HG03066 (cell line): ENCODE results near the gene AFMID.
"Not testable (repeated sequence)": the region's sequence is repeated elsewhere in the genome, so short reads cannot be mapped to it uniquely, and the experiment has no call there.

Experiments
- ATAC-seq: cut with Tn5 transposase; IDR thresholded peaks from one replicate; pipeline ENCODE4 v1.9.1; 2021; ENCODE audit warnings: low read depth; ENCODE audit not compliant: unreplicated experiment

AFMID gene, protein sequence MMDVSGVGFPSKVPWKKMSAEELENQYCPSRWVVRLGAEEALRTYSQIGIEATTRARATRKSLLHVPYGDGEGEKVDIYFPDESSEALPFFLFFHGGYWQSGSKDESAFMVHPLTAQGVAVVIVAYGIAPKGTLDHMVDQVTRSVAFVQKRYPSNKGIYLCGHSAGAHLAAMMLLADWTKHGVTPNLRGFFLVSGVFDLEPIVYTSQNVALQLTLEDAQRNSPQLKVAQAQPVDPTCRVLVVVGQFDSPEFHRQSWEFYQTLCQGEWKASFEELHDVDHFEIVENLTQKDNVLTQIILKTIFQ

DNA sequence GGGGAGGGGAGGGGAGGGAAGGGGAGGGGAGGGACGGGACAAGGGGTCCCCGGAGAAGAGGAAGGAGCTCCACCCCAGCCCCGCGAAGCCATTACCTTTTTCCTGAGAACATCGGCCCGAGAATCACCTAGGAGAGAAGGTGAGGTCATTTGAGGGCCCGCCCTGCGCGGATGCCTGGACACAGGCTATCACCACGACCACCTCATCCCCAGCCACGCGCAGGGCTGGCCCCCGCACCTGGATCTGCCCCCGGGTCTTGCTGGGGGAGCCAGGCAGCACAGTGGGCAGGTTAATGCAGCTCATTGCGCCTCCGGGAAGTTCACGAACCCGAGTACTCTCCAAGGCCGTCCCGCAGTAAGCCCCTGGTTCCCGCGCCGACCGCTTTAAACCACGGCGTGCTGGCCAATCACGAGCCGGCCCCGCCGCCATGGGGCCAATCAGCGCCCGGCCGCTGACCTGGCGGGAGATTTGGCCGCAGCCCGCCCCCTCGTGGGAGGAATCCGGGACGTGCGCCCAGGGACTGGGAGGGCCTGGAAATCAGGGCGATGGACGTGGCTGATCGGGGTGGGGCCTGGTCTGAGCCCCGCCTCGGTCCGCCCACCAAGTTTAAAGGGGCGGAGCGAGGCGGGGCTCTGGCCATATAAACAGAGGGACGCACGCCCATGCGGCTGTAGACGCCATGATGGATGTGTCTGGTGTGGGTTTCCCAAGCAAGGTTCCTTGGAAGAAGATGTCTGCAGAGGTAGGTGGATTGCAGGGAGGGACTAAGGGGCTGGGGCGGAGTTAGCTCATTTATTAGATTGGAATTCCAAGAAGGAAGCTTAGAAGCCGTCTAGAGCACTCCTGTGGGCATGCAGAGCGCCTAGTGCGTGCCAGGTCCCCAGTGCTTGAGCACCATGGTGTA is at the start of gene AFMID, which contains the start of gene TK1:
Gene AFMID (plus strand): TSS at position 671 of the 904 bp plus-strand sequence. CDS start 9 bp downstream, at position 680.
Gene TK1 (minus strand): TSS at position 361 of the 904 bp plus-strand sequence. CDS start 58 bp downstream, at position 303.
- ATAC-seq = peak; percentile 91

- no peak for ATAC-seq
Measured at GRCh38 chr17:78137392-78138203, 49.6 kb upstream of the AFMID start.

DNA sequence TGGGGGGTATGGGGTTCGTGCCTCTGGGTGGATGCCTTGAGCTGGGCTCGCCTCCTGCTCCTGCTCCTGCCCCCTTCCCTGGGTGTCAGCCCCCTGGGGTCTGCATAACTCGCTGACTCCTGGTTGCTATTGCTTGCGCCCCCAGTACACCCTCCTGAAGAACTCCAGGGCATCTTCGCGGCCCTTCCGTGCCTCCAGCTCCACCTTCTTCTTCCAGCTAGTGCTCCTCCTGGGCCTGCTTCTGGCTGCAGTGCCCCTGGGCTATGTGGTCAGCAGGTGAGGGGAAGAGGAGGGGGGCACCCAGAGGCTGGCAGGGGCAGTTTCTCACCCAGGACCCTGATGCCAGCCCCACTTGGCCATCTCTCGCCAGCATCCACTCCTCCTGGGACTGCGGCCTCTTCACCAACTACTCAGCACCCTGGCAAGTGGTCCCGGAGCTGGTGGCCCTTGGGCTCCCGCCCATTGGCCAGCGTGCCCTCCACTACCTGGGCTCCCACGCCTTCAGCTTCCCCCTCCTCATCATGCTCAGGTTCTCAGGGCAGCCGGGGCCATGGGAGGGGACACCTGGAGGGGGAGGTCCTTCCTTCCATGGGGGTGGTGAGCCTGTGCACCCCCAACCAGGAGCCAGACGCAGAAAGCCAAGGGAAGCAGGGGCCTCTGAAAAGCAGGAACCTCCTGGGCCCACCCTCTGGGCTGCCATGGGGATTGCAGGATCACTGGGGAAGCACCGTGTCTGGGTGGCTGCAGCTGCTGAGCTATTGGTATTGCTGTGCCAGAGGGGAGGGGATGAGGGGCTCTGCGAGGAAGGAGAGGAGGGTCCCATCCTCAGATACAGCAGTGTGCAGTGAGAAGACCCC is 48.7 kb upstream of the AFMID start:
- ATAC-seq = no peak

DNA sequence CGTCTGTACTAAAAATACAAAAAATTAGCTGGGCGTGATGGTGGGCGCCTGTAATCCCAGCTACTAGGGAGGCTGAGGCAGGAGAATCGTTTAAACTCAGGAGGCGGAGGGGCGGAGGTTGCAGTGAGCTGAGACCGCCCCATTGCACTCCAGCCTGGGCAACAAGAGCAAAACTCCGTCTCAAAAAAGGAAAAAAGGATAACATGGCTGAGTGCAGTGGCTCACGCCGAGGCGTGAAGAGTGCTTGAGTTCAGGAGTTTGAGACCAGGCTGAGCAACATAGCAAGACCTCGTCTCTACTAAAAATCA is 47.3 kb upstream of the AFMID start:
- ATAC-seq = not testable (repeated sequence)

- peak; percentile 62 for ATAC-seq
Measured at GRCh38 chr17:78140169-78141051, 46.8 kb upstream of the AFMID start.

DNA sequence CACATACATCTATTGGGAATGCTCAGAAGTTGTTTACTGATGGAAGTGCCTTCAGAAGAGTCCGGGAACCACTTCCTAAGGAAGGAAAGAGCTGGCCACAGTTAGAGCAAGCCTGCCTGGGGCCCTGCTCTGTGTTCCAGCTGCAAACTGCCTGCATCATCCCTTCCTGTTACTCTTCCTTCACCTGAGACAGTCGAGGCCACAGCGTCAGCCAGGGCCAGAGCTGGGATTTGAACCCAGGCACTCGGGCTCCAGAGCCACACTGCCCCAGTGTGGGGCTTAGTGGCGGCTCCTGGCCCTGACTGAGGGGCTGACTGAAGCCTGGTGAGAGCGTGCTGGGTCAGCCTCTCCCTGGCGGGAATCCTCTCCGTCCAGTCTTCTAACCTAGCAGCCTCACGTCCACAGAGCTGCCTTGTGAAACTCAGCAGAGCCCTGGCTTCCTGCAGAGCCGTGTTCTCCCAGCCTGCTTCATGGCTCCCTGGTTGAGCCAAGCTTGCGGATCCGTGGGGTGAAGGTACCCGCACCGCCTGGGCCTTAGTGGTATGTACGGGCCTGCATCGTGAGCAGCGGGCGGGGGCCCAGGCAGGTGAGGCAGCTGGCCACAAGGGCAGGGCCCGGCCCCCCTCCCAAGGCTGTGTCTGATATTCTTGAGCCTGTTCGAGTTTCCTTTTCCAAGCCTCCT is 45.6 kb upstream of the AFMID start:
- ATAC-seq = no peak

GRCh38 chr17:78142119-78142861 is 44.9 kb upstream of the AFMID start:
- no peak for ATAC-seq

DNA sequence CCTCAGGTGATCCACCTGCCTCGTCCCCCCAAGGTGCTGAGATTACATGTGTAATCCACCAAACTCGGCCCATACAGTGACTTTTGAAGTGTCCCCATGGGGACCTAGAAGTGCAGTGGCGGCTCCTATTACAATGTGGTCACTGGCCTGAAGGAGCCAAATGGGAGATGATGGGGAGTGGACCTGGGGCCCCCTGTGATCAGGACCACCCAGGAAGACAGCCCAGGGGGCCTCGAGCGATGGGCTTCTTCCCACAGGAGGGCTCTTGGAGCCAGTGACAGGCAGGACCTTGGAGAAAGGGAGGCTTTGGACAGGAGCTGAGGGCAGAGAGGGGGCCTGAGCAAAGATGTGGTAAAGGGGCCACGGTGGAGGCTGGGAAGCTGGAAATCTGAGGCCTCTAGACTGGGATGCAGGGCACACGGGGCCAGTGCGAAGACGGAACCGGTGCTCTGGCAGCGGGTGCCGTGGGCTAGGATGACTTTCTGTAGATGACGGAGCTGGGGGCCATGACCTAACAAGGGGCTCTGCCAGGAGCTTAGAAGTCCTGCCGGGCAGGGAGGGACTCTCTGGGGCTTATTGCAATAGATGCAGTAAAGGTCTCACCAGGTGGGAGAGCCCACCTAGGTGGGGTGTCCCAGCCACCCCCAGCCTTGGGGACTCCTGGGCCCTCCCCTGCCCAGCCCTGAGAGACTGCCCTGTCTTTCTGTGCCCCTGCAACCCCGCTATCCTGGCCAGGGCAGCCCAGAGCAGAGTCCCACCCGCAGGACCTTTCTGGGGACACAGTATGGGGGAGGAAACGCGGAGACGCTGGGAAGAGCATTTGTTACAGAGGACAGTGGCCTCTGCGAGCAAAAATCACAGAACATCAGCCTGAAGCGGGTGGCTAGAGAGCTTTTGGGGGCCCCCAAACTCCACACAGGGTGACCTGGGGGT is 43.7 kb upstream of the AFMID start:
- ATAC-seq = no peak

DNA sequence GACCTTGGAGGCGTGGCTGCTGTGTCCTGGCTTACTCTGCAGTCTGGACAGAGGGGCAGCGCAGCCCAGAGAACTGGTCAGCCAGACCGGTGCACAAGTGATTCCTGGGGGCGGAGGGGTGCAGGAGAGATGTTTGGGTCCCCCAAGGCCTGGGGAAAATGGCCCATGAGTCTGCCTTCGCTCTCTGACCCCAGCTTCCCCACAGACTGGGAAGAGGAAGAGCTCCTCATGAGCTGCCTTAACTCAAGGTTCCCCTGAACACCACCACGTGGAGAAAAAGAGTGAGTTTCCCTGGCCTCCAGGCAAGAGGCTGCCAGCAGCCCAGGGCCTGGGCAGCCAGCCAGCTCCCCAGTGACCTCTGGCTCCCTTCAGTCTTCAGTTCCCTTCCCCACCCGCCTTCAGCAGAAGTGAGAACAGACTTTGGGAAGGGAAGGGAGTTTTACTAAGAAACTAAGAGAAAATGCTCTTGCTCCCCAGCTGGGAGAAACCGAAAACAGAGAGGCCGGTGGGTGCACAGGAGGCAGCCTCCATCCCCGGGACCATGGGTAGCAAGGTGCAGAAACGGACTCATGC is 42.9 kb upstream of the AFMID start:
- ATAC-seq = no peak

GRCh38 chr17:78144736-78145641 is 42.2 kb upstream of the AFMID start:
- ATAC-seq = no peak

DNA sequence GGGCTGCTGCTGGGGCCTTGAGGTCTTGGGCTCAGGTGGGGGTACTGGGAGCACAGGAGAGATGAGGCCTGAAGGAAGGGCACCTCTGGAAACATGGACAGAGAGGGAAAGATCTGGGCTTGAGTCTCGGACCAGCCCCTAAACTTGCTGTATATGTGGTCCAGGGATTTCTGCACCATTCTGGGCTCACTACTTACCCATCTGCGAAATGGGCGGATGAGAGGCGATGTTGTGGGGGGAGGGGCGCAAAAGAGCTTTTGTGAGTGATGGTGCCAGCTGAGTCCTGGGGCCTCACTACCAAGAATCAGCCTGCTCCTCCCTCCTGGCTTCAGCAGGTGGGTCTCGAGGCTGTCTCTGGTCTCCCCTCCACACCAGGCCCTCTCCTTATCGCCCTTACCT is 40.7 kb upstream of the AFMID start:
- ATAC-seq = no peak

DNA sequence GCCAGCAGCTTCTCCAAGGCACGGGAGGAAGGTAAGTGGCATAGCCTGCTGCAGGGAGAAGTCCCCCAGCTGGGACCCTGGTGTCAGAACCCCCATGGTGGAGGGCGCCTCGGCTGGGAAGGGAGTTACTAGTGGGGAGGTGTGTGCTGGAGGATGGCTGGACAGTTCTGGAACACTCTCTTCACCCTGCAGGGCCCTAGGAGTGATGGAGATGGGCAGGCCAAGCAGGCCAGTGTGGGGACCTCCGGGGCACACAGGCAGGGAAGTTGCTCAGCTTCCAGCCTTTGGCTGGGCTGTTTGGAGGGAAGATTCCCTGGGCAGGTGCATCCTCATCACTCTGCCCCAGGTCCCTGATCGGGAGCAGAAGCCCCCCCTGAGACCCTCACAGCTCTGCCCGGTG is 40.3 kb upstream of the AFMID start:
- no peak for ATAC-seq

GRCh38 chr17:78147315-78147998 is 39.7 kb upstream of the AFMID start:
- no peak for ATAC-seq

GRCh38 chr17:78148286-78149016 is 38.7 kb upstream of the AFMID start:
- ATAC-seq = no peak
